Lung microvascular endothelial cell (primary cell): ENCODE measurements around the gene ELAC1. TPM values are rescaled to one million over a fixed set of nuclear protein-coding genes. Genes with fewer than 3 reads are reported as not detected.
A peak's percentile ranks its signal among the peaks of the same experiment; 100 is the strongest.
"Not testable (repeated sequence)": the region's sequence is repeated elsewhere in the genome, so short reads cannot be mapped to it uniquely, and the experiment has no call there.

Source experiments
- DNase-seq, 2 donors: peaks; one replicate each; pipeline versions ENCODE4 v3.0.0 to v3.0.0-alpha.2; 2010; ENCODE audit warnings: low read depth in 2 of 2
- total RNA-seq: library from RNA; depleted of rRNA; stranded (reverse); fragments of >200 nt; gene quantifications from 2 replicates; pipeline ENCODE4 v1.2.1, GENCODE V29; 2014

The ELAC1 gene
- total RNA-seq, 1 donor from 2014 or later = 5.0 TPM

GRCh38 chr18:50972404-50972803, 4.6 kb downstream of the ELAC1 start:
- DNase-seq = not testable (repeated sequence)

DNA sequence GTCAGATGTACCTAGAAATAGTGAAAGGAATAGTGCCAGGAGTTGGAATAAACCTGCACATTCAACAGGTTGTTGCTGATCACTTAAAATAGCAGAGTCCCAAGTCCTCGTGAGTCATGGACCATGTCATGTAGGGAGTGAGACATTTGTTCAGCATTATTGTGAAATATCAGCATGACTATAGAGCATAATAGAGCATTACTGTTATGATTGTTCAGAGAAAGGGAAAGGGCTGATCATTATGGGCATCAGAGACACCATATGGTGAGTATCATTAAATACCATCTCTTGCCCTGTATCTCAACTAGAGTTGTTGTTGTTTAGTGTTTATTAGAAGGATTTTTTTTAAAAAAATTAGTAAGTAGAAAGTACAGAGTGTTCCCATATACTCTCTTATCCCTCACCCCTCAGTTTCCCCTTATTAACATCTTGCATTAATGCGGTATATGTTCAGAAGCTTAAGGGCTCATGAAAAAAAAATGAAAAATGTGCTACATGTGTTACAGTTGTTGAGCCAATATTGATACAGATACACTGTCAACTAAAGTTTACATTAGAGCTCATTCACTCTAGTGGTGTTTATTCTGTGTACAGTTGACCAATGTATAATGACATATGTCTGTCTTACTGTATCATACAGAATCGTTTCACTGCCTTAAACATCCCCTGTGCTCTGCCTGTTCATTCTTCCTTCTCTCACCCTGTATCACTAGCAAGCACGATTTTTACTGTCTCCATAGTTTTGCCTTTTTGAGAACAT, 5.7 kb downstream of the ELAC1 start:
- peak in 1 of 2 donors; percentile 20 for DNase-seq

DNA sequence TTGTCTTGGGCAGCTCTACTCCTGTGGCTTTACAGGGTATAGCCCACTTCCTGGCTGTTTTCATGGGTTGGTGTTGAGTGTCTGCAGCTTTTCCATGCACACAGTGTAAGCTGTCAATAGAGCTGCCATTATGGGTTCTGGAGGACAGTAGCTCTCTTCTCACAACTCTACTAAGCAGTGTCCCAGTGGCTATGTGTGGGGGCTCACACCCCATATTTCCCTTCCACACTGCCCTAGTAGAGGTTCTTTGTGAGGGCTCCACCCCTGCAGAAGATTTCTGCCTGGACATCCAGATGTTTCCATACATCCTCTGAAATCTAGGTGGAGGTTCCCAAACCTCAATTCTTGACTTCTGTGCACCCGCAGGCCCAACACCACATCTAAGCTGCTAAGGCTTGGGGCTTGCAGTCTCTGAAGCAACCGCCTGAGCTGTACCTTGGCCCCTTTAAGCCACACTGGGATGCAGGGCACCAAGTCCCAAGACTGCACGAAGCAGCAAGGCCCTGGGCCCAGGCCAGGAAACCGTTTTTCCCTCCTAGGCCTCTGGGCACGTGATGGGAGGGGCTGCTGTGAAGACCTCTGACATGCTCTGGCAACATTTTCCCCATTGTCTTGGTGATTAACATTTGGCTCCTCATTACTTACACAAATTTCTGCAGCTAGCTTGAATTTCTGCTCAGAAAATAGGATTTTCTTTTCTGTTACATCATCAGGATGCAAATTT, 9.4 kb downstream of the ELAC1 start:
- DNase-seq = no peak

- no peak for DNase-seq
Observed at GRCh38 chr18:50981381-50981780, 13.5 kb downstream of the ELAC1 start.

GRCh38 chr18:50982086-50982801, 14.4 kb downstream of the ELAC1 start:
- DNase-seq = no peak

DNA sequence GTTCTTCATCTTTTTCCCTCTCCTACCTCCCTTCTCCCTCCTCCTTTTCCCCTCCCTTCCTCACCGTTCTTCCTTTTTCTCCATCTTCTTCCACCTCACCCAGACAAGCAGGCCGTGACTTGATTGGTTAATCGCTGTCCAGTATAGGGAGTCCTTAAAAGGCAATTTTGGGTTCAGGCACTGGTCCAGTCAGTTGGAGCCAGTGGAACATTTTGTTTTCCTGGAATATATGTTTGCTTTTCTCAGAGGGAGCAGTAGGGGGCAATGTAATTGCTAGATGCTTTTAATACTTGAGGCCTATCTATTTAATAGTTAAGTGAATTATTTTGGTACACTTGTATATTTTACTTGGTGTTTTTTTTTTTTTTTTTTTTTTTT, 15.0 kb downstream of the ELAC1 start:
- DNase-seq = peak; percentile 8 to 25

DNA sequence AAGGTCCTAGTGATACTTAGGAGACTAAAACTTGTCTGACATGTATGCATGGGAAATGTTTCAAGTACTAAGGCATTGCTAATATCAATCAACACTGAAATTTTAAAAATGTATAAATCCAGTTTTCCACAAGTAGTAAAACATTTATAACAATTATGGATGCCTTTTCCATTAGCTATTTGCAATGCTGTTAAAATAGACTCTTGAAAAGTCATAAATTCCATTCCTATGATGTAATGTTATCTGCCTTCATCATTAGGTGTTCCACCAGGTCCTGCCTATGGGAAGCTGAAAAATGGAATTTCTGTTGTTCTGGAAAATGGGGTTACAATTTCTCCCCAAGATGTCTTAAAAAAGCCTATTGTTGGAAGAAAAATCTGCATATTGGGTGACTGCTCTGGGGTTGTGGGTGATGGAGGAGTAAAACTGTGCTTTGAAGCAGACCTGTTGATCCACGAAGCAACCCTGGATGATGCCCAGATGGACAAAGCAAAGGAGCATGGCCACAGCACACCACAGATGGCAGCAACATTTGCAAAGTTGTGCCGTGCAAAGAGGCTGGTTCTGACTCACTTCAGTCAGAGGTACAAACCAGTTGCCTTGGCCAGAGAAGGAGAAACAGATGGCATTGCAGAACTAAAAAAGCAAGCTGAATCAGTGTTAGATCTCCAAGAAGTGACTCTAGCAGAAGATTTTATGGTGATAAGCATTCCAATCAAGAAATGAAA, 18.7 kb downstream of the ELAC1 start:
- no peak for DNase-seq

DNA sequence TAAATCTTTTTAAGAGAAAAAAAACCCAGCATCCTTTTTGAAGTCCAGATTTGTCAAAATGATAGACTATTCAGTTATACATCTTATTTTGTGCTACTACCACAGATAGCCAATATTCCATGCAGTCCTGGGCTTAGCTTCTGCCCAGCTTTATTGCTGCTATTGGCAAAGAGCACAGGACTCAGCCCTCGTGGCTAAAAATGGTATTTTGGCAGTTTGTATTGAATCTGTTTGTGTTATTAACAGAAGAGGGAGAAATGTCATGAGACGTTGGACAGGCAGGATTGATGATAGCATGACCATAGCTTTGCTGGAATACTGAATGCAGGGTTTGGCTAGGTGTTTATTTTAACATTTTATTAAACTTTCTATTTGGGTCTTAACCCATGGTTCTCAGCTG, 19.4 kb downstream of the ELAC1 start:
- no peak for DNase-seq

DNA sequence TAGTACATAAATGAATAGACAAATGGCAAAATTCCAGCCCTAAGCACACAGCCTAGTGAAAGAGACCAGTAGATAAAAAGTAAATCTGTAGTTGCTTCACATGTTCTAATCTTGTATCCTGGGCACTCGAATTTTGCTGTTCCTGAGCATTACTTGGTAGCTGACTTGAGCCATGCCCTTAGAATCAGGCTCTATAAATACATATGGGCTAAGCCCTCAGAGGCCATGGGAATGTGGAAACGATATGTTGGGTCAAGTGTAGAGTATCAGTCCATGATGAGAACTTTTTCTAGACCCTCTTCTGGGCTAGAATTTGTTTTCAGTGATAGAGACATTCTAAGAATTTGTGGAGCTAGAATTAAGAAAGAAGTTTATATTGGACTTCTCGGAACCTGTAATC, 21.9 kb downstream of the ELAC1 start:
- no peak for DNase-seq

DNA sequence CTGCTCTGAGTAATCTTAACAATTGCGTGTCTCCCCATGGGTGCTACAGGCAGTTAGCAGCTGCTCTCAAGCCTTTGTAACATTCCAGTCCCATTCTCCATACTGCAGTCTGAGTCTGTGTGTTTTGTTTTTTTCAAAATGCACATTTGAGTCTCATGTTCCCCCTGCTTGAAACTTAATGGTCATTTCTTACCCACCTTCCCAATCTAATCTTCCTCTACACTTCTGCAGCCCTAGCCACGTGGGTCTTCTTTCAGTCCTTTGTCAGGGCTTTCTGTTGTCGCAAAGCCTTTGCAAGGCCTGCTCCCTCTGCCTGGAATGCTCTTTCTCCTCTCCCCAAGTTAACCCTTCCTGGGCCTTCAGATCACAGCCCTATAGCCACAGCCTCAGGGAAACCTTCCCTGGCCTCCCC, 24.5 kb downstream of the ELAC1 start:
- no peak for DNase-seq

- no peak for DNase-seq
Observed at GRCh38 chr18:50994031-50994430, 26.2 kb downstream of the ELAC1 start.

- not testable (repeated sequence) for DNase-seq
Observed at GRCh38 chr18:51003174-51003573, 35.3 kb downstream of the ELAC1 start.

GRCh38 chr18:51006061-51006818, 38.4 kb downstream of the ELAC1 start:
- DNase-seq = no peak

DNA sequence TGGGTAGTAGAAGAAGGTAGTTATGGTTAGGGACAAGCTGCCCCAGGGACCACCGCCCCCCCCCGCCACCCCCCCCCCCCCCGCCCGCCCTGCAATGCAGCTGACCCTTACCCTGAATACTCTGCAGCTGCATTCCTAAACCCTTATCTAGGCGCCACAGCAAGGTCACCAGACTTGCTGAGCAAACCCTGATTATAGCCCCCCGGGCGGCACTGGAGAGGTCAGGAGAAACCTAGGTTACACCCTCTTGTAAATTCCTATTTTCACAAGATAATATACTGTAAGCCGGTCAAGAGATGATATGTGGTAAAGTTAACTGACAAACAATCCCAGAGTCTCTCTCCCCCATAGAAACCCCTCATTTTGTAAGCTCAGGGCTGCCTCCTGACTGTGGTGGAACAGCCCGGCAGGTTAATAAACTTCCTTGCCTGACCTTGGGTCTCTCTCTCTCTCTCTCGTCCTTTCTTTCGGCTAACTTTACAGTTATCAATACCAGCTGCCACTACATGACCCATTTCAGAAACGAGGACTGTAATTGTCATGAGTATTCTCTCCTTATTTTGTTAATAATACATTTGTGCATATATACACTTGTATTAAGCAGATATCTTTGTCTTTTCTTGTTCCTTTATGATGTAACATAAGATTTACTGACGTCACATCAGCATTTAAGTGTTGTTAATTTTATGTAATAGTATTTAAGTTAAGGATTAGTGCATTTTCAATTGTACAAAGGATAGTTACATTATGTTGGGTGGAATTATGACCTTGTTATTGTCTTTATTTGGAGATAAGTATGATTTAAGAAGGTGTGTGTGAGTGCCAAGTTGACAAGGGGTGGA, 39.3 kb downstream of the ELAC1 start:
- DNase-seq = no peak

- no peak for DNase-seq
Observed at GRCh38 chr18:51007790-51008139, 39.9 kb downstream of the ELAC1 start.

- DNase-seq = no peak
Observed at GRCh38 chr18:51009072-51009471, 41.2 kb downstream of the ELAC1 start.

DNA sequence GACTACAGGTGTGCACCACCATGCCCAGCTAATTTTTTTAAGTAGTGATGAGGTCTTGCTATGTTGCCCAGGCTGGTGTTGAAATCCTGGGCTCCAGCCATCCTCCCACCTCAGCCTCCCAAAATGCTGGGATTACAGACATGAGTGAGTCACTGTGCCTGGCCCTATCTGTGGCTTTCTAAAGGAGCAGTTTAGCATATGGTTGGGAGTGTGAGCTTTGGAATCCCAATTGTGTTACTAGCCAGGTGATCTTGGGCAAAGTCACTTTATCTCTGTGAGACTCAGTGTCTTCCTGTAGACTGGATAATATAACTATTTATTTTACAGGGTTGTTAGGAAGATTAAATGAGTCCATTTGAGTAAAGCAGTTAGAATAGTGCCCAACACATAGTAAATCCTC, 42.4 kb downstream of the ELAC1 start:
- no peak for DNase-seq

- no peak for DNase-seq
Observed at GRCh38 chr18:51011709-51012108, 43.9 kb downstream of the ELAC1 start.

DNA sequence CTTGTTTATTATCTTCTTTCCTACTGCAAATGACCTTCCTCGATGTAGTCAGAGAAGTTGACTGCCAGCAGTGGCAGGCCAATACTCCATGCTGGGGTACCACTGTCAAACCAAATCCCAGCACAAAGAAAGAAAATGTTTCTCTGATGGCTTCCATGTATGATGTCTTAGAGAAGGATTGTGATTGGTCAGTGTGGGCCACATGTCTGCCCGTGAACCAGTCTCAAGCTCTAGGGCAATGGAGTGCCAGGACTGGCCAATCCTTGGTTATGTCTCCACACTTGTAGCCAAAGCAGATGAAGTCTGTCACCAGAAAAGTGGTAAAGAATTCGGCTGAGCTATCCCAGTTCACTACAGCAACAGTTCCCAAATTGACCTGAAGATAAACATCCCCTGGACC, 44.6 kb downstream of the ELAC1 start:
- DNase-seq = no peak

GRCh38 chr18:51013259-51013658, 45.4 kb downstream of the ELAC1 start:
- DNase-seq = no peak
